Activated CD4-positive, alpha-beta T cell treated with anti-CD3 and anti-CD28 coated beads, Interleukin-2, amount 50 U/mL, for 48 hours (primary cell): Measurements from ENCODE around the gene TNKS1BP1.
"Not testable (repeated sequence)": the region's sequence is repeated elsewhere in the genome, so short reads cannot be mapped to it uniquely, and the experiment has no call there.

Experiments
- DNase-seq, 2 experiments: peaks; one replicate each; pipeline ENCODE4 v3.0.0-alpha.2; 2020

The TNKS1BP1 gene

DNA sequence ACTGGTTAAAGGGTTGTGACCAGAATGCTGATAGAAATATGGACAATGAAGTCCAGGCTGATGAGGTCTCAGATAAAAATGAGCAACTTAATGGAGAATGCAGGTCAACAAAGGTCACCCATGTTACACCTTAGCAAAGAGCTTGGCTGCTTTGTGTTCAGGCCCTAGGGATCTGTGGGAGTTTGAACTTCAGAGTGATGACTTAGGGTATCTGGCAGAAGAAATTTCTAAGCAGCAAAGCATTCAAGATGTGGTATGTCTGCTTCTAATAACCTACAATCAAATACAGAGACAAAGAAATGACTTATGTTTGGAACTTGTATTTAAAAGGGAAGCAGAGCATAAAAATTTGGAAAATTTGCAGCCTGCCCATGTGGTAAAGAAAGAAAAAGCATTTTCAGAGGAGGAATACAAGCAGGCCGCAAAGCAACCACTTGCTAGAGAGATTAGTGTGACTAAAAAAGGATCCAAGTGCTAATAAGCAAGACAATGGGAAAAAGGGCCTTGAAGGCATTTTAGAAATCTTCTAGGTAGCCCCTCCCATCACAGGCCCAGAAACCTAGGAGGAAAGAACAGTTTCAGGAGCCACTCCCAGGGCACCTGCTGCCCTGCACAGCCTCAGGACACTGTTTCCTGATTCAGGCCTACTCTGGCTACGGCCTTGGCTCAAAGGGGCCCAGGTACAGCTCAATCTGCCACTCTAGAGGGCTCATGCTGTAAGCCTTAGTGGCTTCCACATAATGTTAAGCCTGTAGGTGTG, 41.3 kb downstream of the TNKS1BP1 start:
- DNase-seq, result no peak

DNA sequence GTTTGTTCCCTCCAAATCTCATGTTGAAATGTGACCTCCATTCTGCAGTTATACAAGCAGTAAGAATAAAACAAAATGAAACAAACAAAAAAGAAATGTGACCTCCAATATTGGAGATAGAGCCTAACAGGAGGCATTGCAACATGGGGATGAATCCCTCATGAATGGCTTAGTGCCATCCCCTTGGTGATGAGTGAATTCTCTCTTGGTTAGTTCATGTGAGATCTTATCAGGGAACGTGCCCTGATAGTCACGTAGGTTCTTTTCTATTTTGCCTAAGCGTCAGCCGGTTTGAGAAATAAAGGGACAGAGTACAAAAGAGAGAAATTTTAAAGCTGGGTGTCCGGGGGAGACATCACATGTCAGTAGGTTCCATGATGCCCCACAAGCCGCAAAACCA, 43.2 kb downstream of the TNKS1BP1 start:
- DNase-seq, result not testable (repeated sequence)

DNA sequence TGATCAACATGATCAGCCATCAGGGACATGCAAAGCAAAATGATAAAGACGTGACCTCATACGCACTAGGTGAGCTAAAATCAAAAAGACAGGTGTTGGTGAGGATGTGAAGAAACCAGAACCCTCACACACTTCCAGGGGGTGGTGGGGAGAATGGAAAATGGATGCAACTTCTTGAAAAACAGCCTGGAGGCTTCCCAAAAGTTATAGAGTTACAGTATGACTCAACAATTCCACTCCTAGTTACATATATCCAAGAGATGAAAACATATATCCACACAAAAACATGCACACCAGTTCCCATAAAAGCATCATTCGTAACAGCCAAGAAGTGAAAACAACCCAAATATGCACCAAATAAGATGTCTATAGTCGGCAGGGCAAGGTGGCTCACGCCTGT, 45.6 kb downstream of the TNKS1BP1 start:
- no peak for DNase-seq

DNA sequence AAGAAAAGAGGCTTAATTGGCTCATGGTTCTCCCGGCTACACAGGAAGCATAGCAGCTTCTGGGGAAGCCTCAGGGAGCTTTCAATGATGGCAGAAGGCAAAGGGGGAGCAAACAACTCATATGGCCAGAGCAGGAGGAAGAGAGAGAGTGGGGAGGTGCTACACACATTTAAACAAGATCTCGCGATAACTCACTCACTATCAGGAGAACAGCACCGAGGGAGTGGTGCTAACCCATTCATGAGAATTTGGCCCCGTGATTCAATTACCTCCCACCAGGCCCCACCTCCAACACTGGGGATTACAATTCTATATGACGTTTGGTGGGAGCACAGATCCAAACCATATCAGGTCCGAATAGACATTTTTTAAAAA, 46.0 kb downstream of the TNKS1BP1 start:
- no peak for DNase-seq

DNA sequence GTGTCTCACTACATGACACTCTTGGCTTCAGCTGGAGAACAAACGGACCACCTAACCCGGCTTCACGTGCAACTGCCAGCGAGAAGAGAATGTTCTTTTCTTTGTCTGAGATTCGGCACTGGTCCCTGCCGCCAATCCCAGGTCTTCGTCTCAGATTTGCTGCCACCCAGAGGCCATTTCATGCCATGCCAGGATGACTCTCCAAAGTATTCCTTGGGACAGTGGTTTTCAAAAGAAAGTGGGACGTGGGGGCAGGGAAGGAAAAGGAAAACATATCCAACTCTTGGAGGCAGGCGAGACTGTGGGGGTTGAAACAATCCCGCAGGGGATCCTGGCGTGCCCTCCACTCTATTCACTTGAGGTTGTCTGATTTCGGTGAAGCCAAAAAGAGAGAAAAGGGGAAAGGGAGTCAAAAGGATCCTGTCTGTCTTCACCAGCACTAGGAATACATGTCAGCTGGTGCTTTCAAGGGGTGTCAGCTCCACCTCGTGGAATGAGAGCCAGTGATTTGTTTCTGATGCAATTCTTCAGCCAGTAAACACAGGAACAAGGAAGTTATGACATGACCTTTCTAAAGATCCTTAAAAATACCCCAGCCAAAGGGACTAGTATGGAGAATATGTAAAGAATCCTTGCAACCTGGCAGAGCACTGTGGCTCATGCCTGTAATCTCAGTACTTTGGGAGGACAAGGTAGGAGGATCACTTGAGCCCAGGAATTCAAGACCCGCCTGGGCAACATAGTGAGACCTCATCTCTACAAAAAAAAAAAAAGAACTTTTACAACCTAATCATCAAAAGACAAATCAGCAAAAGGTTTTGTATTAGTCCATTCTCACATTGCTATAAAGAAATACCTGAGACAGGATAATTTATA, 46.7 kb downstream of the TNKS1BP1 start:
- DNase-seq, result peak; percentile 40 to 51

DNA sequence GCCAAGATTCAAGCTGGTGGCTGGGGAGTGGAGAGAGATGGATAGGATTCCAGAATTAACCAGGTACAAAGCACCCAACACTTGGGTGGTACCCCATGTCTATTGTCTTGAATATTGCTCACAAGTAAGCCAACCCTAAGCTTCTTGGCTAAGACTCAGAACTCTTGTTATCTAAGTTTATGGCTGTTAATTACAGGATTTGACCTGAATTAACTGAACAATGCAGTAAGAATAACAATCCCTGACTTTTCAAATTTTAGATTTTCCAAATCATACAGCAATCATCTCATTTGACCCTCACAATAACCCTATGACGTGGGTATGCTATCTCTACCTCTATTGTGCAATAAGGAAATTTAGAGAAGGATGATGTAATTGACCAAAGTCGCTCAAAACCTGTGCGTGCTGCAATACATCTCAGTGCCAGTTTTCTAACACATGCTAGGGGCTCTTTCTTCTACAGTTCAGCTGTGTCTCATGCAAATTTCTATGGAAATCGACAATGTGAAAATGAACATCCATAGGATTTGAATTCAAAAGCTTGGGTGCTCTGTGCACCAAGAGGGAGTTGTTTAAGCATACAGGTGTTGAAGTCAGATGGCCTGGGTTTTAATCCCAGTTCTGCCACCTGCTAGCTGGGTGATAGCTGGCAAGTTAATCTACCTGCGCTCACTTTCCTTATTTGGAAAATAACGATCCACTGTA, 47.6 kb downstream of the TNKS1BP1 start:
- DNase-seq, result no peak

DNA sequence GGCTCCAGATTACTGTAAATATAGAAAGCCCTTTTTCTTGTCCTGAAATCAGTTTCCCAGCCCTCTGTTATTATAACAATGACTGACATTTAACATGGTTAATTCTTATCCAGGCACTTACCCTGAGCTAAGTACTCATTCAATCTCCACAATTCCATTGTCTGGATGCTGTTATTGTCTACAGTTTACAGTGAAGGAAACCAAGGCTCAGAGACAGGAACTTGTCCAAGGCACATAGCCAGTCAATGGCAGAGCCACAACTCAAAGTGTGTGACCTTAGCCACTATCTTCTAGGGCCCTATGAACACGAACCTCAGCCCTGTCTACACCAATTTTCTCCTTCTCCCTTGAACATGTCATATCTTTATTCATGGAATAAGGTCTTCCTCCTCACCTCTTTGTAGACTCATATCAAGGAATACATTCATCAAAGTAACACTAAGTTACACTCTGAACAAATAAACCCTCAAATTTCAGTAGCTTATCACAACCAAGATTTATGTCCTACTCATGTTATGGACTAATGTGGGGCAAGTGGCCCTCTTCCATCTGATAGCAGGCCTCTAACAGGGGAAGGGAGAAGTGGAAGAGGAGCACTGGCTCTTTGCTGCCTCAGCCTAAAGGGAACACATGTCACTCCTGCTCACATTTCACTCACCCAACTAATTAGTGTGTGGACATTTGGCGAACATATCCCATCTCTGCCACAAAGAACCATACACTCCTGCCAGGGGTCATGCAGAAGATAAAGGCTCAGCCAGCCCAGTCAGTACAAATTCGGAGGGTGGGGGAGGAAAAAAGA, 48.4 kb downstream of the TNKS1BP1 start:
- DNase-seq, result no peak

DNA sequence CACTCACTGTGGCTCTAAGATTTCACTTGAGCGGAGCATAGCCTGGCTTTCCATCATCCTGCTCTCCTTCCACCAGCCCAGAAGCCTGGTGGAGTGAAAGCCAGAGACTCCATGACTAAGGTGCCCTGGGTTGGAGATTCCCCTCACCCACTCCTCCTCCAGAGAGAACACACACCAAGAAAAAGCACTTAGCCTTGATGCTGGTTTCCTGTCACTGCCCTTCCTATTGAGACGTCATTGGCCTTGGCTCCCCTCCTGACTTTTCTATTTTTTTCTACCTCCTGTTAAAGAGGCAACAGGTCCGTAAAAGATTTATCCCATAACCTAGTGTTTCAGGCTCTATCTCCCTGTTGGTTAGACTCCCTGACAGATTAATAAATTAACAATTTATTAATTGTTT, 49.2 kb downstream of the TNKS1BP1 start:
- DNase-seq, result no peak

DNA sequence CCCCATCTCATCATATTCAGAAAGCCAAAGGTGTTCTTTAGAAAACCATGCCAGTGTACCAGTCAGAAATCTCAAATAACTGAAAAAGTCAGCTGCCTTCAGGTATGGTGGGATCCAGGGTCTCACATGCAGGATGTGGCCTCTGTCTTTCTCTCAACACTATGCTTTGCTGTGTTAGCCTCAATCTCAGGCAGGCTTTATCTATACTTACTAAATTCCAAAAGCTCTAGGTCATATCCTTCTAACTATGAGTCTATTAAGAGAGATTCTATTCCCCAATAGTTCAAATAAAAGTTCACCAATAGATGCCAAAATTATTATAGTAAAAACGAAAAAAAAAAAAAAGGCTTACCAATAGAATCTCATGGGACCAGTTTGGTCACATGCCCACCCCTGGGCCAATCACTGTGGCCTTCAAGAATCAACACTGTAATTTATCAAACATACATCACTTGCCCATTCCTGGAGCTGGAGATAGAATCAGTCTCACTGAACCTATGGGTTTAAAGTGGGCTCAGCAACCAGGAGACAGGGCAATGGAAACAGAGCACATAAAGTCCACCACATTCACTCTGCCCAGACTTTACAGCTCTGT, 49.8 kb downstream of the TNKS1BP1 start:
- no peak for DNase-seq

DNA sequence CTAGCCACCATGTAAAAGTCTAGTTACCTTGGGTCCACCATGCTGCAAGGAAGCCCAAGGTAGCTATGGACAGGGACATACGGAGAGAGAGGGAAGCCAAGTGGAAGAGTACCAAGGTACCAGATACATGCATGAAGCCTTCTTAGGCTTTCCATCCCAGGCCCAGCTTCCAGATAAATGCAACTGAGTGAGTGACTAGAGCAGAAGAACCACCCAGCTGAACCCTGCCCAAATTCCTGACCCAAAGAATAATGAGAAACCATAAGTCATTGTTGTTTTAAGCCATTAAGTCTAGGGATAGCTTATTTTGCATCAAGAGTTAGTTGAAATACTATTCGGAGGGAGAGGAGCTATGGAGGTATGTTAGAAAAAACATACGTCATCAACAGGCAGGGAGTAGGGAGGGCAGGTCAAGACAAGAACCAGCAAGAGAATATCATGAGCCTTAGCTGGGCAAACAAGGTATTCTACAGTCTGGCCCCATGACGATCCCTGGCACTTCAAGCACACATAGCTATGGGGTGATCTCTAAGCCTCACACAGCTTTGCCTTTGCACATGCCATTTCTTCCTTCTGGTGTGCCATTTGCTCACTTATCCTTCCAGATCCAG, 51.2 kb downstream of the TNKS1BP1 start:
- no peak for DNase-seq

DNA sequence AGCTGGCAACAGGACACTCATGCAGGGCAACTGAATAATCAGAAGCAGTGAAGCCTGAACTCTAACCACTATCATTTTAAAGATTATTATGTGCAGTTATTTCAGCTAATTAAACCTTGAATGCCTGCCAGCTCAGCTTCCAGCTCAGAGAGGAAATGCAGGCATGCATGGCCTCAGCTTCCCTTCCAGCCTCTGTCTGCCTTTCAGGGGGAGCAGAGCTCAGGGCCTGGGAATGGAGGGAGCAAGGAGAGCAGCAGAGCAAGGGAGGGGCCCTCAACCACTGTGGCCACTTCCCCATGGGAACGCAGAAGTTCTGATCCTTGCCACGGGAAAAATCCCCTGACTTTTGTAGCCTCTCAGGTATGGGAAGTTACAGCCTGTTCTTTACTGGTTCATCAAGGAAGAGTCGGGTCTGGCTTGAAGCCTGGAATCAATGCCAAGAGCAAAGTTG, 55.2 kb downstream of the TNKS1BP1 start:
- DNase-seq, result no peak

DNA sequence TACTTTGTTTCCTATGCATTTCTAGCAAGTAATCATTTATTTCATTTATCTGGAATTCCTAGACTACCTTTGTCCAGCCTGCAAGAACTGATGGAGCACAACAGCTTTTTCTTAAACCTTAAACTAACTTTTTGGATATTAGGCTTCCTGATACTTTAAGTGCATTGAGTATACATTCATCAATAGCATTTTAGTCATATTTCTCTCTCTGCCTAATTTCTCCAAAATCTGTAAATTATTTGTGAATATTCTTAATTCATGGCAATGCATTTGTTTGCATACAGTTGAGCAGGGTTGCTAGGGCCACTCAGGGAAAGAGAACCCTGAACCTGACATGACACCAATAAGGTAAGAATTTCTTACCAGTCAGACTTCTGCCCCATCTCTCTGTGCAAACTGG, 58.6 kb downstream of the TNKS1BP1 start:
- no peak for DNase-seq

DNA sequence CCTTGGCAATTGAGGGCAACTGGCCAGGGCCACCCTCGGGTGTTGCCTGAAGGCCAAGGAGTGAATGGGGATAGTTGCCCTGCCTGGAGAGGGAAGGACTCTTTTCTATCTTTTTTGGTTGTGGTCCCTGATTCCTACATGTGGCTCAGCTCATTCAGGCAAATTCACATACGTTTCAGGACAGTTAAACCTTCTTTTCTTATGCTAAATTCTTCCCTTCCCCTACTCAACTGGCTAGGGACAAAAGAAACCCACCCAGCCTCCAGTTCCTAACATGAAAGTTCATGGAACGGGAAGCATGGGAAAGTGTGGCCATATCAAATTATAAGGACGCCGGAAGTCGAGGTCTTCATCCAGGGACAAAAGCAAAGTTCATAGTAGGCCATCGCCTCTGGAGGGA, 61.4 kb downstream of the TNKS1BP1 start:
- DNase-seq, result no peak

DNA sequence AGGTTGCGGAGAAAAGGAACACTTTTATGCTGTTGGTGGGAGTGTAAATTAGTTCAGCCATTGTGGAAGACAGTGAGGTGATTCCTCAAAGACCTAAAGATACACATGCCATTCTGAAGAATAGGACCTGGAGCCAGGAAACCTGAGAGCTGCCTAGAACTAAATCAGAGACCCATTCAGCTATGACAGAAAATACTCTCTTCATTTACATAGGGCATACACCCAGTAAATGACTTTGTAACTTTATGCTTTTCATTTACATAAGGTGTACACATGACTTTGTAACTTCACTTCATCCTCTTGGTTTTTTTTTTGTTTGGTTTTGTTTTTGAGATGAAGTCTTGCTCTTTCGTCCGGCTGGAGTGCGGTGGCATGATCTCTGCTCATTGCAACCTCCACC, 62.6 kb downstream of the TNKS1BP1 start:
- no peak for DNase-seq

DNA sequence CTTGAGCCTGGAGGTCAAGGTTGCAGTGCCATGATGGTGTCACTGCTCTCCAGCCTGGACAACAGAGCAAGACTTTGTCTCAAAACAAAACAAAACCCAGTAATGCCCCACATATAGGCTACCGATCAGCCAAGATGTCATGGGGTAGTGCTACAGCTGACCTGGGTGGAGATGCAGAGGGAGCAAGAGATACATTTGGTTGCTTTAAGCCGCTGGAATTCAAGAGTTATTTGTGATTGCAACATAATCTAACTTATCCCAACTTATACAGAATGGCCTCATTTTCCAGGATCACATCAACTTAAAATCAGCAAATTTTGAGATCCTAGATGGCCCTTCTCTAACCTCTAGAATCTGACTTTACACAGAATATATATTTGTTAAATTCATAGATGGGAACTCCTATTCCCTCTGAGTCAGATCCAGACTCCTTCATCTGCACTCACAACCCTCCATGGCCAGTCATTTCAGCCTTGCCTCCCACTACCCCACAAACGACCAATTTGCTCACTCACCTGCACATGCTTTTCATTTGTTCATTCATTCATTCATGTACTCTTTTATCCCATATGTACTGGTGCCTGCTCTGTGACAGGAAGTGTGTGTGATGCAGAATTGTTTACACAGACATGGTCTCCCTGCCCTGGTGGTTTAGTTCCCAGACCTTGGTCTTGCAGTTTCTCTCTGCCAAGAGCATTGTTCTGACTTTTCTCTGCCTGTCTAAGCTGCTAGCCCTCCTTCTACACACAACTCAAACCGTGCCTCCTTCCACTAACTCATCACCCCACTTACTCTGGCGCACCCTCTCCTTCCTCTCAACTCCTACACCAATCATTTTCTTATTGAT, 63.6 kb downstream of the TNKS1BP1 start:
- DNase-seq, result no peak

DNA sequence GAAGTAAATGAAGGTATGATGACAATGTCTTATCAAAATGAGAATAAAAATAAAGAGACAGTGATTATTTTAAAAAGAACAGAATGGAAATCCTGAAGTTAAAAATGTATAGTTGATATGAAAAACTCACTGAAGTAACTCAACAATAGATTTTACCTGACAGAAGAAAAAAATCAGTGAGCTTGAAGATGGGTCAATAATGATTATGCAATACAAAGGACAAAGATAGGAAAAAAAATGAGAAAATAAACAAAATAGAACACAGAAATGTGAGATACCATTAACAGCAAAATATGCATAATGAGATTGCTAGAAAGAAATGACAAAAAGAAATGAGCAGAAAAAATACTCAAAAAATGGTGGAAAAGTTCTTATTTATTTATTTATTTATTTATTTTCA, 68.6 kb downstream of the TNKS1BP1 start:
- DNase-seq, result no peak

DNA sequence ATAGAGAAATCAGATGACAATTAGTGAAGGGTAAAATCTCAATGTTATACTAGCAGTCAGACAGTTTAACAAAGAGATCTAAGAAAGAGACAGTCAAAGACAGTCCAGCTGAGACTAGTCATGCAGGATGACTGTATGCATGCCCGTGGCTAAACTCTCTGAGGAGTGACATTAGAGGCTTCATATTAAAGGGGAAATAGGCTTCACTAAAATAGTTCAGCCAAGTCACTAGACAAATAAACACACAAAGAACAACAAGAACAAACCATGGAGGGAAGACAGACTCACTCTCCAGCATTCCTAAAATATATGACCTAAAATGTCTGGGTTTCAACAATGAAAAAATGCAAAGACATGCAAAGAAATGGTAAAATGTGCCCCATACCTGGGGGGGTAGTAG, 69.1 kb downstream of the TNKS1BP1 start:
- DNase-seq, result no peak

DNA sequence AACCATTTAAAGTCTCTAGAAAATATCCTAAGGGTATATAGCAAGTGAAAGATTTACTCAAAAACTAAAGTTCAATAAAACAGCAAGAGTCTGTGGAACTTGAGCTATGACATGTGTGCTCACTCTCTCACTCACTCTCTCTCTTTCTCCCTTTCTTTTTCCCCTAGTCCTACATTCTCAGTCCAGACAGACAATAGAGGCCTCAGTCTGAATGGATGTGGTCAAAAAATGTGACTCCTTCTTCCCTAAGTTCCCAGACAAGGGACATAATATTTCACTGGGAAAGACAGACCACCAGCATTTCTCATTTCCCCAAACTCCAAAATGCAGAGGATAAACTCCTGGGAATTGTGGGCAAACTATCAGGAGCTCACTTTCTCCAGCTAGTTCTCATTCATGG, 70.1 kb downstream of the TNKS1BP1 start:
- no peak for DNase-seq

DNA sequence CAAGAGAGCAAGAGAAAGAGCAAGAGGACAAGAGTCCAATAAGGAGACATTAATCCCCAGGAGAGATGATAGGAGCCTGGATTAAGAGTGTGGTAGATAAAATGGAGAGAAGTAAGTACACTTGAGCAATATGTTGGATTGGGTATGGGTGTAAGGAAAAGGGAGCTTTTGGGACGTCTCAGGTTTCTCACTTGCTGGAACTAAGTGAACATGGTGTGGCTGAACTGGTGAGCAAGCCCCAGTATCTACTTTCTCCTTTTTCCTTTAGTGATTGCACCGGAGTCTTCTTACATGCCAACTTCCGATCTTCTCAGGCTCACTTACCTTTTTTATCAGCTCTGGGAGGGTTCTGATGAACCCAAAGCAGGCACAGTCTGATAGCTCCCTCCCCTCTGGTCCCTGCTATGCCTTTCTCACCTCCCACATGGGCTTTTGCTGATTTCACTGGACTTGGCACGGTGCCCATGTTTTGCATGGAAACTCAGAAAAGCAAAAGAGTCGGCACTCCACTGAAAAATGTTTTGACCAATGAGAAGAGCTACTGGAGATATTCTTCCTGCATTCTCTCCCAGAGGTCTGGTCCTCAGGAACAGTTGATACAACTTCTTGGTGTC, 73.2 kb downstream of the TNKS1BP1 start:
- no peak for DNase-seq

DNA sequence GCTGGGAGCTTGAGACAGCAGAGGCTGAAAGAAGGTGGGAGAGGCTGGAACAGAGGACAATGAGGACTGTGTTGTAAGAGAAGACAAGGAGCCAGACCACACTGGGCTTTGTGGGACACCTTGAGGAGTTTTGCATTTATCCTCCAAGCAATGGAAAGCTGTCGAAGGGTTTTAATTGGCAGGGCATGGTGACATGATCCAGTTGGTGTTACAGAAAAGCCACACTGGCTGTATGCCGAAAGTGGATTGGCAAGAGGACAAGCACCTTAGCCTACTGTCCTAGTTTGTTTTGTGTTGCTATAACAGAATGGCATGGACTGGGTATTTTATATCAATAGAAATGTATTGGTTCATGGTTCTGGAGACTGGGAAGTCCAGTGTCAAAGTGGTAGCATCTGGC, 73.7 kb downstream of the TNKS1BP1 start:
- DNase-seq, result no peak
